Erythroblast (primary cell): ENCODE measurements around the gene ZNF878.

Experiments
- GATA1 ChIP-seq: IDR thresholded peaks from 2 replicates; pipeline ENCODE4 v1.6.1; 2011; ENCODE audit warnings: low read depth, mild to moderate bottlenecking, control low read depth, low read length, moderate library complexity
- POLR2A ChIP-seq: IDR thresholded peaks from 2 replicates; pipeline ENCODE4 v1.6.1; 2011; ENCODE audit warnings: mild to moderate bottlenecking, low read length

GRCh38 chr19:12052091-12052496 is 667 bp downstream of the ZNF878 start:
- no peak for TF ChIP-seq POLR2A
- TF ChIP-seq GATA1 = no peak
